ENCODE measurements around the gene MAPKAP1. TPM values are rescaled to one million over a fixed set of nuclear protein-coding genes. Genes with fewer than 3 reads are reported as not detected.

MAPKAP1 gene
- total RNA-seq, 1 donor from 2014 or later = 56.6 TPM

DNA sequence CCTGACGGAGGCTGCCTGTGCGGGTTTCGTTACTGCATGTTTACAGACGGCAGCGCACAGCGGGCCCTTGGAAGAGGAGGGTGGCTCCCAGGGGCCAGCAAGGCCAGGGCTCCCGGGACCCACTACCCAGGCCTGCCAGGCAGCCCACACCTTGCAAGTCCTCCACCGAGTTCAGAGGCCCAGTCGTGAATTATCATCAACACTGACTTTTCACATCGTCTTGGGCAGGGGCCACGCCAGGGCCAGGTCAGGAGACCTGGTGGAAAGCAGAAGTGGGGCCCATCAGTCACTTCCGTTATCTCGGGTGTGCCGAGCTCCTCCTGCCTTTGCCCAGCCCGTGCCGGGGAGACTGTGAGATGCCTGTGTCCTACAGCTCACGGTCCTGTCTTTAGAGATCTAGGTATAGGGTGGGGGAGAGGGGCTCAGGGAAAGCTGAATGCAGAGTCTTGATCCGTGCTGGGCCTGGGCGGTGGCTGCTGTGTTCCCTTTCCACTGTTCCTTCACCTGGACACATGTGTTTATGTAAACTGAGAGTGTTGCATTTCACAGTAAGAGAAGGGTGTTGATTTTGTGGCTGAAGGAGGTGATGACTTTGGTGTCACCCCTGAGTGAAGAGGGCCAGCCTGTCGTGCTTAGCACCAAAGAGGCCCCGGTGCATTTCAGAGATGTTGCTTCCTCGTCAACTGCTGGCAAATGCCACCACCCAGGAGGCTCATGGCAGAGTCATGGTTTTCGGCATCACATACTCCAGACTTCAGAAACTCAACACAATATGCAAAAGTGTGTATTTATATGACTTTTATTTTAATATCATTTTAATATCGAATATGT, 270.2 kb downstream of the MAPKAP1 start:
- H2AFZ ChIP-seq (replicated peaks) = no peak overlapping the region
- no peaks in the 10 kb centered on the region for H3K36me3 ChIP-seq
- Mint-ChIP-seq H3K9me3 (no peaks in the 10 kb centered on the region), H3K4me1 (peaks cover 43% of the 10 kb centered on the region), H3K27me3 (ENCODE audit: insufficient read depth, low read depth) (peaks cover 3% of the 10 kb centered on the region), H3K27ac (no peak overlapping the region), H3K4me3 (no peak overlapping the region), H3K36me3 (peaks cover 2% of the 10 kb centered on the region)
- TF ChIP-seq, protein P1, sequence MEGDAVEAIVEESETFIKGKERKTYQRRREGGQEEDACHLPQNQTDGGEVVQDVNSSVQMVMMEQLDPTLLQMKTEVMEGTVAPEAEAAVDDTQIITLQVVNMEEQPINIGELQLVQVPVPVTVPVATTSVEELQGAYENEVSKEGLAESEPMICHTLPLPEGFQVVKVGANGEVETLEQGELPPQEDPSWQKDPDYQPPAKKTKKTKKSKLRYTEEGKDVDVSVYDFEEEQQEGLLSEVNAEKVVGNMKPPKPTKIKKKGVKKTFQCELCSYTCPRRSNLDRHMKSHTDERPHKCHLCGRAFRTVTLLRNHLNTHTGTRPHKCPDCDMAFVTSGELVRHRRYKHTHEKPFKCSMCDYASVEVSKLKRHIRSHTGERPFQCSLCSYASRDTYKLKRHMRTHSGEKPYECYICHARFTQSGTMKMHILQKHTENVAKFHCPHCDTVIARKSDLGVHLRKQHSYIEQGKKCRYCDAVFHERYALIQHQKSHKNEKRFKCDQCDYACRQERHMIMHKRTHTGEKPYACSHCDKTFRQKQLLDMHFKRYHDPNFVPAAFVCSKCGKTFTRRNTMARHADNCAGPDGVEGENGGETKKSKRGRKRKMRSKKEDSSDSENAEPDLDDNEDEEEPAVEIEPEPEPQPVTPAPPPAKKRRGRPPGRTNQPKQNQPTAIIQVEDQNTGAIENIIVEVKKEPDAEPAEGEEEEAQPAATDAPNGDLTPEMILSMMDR (IDR thresholded peaks at IDR 0.05) = no peak
- TF ChIP-seq EZH2phosphoT487 (IDR thresholded peaks at IDR 0.05) (no peak), EZH2 (IDR thresholded peaks at IDR 0.05) (no peak)
- H3K4me3 ChIP-seq = no peak overlapping the region
- H3F3A ChIP-seq (ENCODE audit: low read depth) = peaks cover 3% of the 10 kb centered on the region
- no peak for DNase-seq (ENCODE audit: low spot score)
- no peak overlapping the region for H3K27ac ChIP-seq
- H3K27me3 ChIP-seq = no peaks in the 10 kb centered on the region
- H3K9me3 ChIP-seq (ENCODE audit: low read depth) = no peaks in the 10 kb centered on the region
- H4K20me1 ChIP-seq (ENCODE audit: low read depth) = no peaks in the 10 kb centered on the region
- H3K4me2 ChIP-seq = no peak overlapping the region
- peaks cover 12% of the 10 kb centered on the region for H3K4me1 ChIP-seq
- H3K79me2 ChIP-seq (ENCODE audit: low read depth) = no peaks in the 10 kb centered on the region
- no peak overlapping the region for H3K9ac ChIP-seq

DNA sequence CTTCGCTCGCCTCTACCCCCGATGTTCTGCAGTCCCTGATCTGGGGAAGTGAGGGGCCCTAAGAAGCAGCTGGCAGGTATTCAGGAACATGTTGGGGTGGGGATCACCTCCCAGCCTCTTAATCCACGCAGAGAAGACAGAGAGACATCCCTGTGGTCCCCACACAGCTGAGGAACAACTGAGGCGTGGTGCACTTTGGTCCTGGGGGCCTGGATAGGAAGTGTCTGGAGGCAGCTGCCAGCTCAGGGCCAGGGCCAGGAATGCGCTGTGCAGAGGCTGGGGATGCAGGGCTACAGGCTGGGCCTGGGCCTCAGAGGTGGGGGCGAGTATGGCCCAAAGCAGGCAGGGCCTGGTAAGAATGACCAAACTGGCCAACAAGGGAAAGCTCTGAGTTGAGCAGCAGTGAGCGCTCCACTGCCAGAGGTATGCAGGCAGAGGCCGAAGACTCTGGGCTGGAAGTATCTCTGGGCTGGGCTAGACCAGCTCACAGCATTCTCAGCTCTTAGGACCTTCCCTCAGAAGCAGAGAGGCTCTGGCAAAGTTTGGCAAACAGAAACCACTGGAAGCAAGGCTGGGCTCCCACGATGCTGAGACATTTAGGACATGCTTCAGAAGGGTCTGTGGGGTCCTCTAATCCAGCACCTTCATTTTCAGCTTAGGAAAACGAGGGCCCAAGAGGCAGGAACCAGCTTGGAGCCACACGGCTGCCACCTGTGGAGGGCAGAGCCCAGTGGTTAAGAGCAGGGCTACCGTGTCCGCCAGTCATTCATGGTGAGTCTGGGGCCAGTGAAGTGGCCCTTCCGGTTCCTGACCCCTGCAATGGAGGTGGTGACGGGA, 271.0 kb downstream of the MAPKAP1 start:
- Mint-ChIP-seq H3K9me3 (no peaks in the 10 kb centered on the region), H3K27ac (no peak overlapping the region), H3K4me1 (peaks cover 38% of the 10 kb centered on the region), H3K4me3 (no peak overlapping the region), H3K36me3 (no peaks in the 10 kb centered on the region), H3K27me3 (ENCODE audit: insufficient read depth, low read depth) (peaks cover 3% of the 10 kb centered on the region)
- peaks cover 12% of the 10 kb centered on the region for H3K4me1 ChIP-seq
- H3K79me2 ChIP-seq (ENCODE audit: low read depth) = no peaks in the 10 kb centered on the region
- H2AFZ ChIP-seq (replicated peaks) = no peak overlapping the region
- H3K27ac ChIP-seq = no peak overlapping the region
- no peak for DNase-seq (ENCODE audit: low spot score)
- H3K9me3 ChIP-seq (ENCODE audit: low read depth) = no peaks in the 10 kb centered on the region
- H3K36me3 ChIP-seq = no peaks in the 10 kb centered on the region
- TF ChIP-seq EZH2phosphoT487 (IDR thresholded peaks at IDR 0.05) = no peak
- TF ChIP-seq EZH2 (IDR thresholded peaks at IDR 0.05) = no peak
- TF ChIP-seq, protein P1 (IDR thresholded peaks at IDR 0.05) = no peak
- H3K4me2 ChIP-seq = no peak overlapping the region
- no peaks in the 10 kb centered on the region for H3K27me3 ChIP-seq
- no peaks in the 10 kb centered on the region for H4K20me1 ChIP-seq (ENCODE audit: low read depth)
- H3K4me3 ChIP-seq = no peak overlapping the region
- peaks cover 4% of the 10 kb centered on the region for H3F3A ChIP-seq (ENCODE audit: low read depth)
- no peak overlapping the region for H3K9ac ChIP-seq

DNA sequence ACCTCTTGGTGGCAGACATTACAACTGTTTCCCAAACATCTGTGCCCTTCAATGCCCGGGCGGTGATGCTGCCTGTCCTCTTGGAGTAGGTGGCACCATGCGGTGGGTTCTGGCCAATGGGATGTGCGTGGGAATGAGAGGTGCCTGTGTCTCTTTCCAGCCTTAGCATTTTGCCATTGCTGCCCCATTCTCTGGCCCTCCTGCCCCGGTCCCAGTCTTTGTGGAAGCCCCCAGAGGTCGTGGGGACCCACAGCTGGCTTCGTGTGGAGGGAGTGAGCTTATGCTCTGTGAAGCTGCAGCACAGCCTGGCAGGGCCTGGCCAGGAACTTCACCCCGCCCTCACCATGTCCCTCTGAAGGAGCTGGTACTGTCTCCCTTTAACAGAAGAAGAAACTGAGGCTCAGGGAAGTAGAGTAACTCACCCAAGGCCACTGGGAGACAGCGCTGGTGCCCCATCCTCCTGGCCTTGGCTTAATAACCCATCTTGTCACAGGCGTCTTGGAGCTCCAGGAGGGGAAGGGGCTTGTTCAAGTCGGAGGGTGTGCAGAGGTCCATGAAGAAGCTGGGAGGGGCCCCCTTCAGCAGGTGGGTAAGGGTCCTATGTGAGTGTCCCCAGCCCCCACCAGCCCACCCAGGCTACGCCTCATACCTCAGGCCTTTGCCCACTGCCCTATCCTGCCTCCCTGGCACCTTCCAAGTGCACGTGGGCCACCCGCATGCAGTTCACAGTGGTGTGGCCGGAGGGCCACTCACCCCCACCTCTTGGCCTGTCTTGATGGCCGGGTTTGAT, 271.8 kb downstream of the MAPKAP1 start:
- no peaks in the 10 kb centered on the region for H3K79me2 ChIP-seq (ENCODE audit: low read depth)
- peaks cover 36% of the 10 kb centered on the region for H3K4me1 Mint-ChIP-seq
- no peak overlapping the region for H3K27ac ChIP-seq
- TF ChIP-seq, protein P1 (IDR thresholded peaks at IDR 0.05) = no peak
- TF ChIP-seq EZH2 (IDR thresholded peaks at IDR 0.05) (no peak), EZH2phosphoT487 (IDR thresholded peaks at IDR 0.05) (no peak)
- H3F3A ChIP-seq (ENCODE audit: low read depth) = peaks cover 6% of the 10 kb centered on the region
- no peak overlapping the region for H3K4me3 Mint-ChIP-seq
- H3K27ac Mint-ChIP-seq = no peak overlapping the region
- no peaks in the 10 kb centered on the region for H3K36me3 Mint-ChIP-seq
- no peak for DNase-seq (ENCODE audit: low spot score)
- H2AFZ ChIP-seq (replicated peaks) = no peak overlapping the region
- H3K27me3 ChIP-seq = no peaks in the 10 kb centered on the region
- no peaks in the 10 kb centered on the region for H4K20me1 ChIP-seq (ENCODE audit: low read depth)
- peaks cover 3% of the 10 kb centered on the region for H3K27me3 Mint-ChIP-seq (ENCODE audit: insufficient read depth, low read depth)
- no peaks in the 10 kb centered on the region for H3K9me3 ChIP-seq (ENCODE audit: low read depth)
- H3K4me1 ChIP-seq = peaks cover 12% of the 10 kb centered on the region
- H3K4me3 ChIP-seq = no peak overlapping the region
- no peak overlapping the region for H3K9ac ChIP-seq
- H3K9me3 Mint-ChIP-seq = no peaks in the 10 kb centered on the region
- no peak overlapping the region for H3K4me2 ChIP-seq
- H3K36me3 ChIP-seq = no peaks in the 10 kb centered on the region
